Measurements from ENCODE around the gene ANKRD36.
"Not testable (repeated sequence)": the region's sequence is repeated elsewhere in the genome, so short reads cannot be mapped to it uniquely, and the experiment has no call there.

Gene ANKRD36

GRCh38 chr2:97113050-97113881, at the start of gene ANKRD36:
TSS of gene ANKRD36 (plus strand) at chr2:97113153. CDS start at chr2:97113740, 587 bp downstream.
- not testable (repeated sequence) for FAIRE-seq

DNA sequence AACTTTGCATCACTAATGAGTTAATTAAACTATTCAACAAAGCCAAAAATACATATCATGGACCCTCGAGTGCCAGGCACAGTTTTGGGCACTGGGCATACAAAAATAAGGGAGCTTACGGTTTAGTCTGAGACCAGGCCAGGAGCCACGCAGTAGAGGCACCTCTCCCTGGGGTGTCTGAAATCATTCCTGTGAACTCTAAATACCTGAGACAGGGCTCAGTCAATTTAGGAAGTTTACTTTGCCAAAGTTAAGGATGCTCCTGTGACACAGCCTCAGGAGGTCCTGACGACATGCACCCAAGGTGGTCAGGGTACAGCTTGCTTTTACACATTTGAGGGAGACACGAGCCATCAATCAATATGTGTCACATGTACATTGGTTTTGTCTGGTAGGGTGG, 46.9 kb upstream of the ANKRD36 start:
- DNase-seq (ENCODE audit: insufficient read length, low spot score); FAIRE-seq: not testable (repeated sequence)

More at GRCh38 chr2:97113050-97113881, at the start of gene ANKRD36:
- not testable (repeated sequence) for DNase-seq (ENCODE audit: insufficient read length, low spot score)
- TF ChIP-seq, protein P1, sequence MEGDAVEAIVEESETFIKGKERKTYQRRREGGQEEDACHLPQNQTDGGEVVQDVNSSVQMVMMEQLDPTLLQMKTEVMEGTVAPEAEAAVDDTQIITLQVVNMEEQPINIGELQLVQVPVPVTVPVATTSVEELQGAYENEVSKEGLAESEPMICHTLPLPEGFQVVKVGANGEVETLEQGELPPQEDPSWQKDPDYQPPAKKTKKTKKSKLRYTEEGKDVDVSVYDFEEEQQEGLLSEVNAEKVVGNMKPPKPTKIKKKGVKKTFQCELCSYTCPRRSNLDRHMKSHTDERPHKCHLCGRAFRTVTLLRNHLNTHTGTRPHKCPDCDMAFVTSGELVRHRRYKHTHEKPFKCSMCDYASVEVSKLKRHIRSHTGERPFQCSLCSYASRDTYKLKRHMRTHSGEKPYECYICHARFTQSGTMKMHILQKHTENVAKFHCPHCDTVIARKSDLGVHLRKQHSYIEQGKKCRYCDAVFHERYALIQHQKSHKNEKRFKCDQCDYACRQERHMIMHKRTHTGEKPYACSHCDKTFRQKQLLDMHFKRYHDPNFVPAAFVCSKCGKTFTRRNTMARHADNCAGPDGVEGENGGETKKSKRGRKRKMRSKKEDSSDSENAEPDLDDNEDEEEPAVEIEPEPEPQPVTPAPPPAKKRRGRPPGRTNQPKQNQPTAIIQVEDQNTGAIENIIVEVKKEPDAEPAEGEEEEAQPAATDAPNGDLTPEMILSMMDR (IDR thresholded peaks at IDR 0.05; ENCODE audit: insufficient read depth, missing control alignments) = peak; percentile 44

DNA sequence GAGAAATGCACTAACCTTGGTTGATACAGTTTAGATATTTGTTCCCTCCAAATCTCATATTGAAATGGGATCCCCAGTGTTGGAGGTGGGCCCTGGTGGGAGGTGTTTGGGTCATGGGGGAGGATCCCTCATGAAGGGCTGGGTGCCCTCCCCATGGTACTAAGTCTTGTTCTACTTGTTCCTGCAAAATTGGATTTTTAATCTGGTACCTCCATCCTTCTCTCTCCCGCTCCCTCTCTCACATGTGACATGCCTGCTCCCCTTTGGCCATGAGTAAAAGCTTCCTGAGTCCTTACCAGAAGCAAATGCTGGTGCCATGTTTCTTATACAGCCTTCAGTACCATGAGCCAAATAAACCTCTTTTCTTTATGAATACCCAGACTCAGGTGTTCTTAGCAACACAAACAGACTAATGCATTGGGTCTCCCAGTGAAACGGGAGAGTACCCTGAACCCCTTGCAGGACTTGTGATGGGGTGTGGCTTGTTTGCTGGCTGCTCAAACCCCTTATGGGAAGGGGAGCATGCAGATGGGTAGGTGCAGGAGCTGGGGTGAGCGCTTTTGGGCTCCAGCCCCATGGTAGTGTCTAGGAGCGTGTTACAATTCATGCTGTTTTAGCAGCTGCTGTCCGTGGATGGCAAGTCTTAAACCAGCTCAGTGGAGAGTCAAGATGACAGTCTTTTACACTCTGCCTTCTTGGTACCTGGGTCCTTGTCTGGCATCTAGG, 45.5 kb upstream of the ANKRD36 start:
- no peak for FAIRE-seq
- TF ChIP-seq, protein P1 (IDR thresholded peaks at IDR 0.05; ENCODE audit: insufficient read depth, missing control alignments) = no peak
- no peak for DNase-seq (ENCODE audit: insufficient read length, low spot score)

DNA sequence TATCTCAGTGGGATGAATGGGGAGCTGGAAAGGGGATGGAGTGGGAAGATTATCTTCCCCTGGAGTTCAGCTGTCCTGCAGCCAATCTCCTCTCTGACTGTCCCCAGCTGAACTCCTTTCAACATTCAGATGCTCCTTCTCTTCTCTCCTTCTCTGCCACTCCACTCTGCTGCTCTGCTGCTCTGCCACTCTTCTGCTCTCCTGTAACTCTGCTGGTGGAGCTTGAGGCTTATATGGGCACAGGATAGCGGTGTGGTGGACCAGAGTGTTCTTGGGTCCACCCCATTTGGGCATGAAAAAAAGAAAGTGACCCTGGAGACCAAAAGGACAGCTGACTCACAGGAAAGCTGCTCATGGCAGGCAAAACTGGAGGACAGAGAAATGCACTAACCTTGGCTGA, 44.9 kb upstream of the ANKRD36 start:
- FAIRE-seq = no peak
- TF ChIP-seq, protein P1 (IDR thresholded peaks at IDR 0.05; ENCODE audit: insufficient read depth, missing control alignments) = no peak
- no peak for DNase-seq (ENCODE audit: insufficient read length, low spot score)

DNA sequence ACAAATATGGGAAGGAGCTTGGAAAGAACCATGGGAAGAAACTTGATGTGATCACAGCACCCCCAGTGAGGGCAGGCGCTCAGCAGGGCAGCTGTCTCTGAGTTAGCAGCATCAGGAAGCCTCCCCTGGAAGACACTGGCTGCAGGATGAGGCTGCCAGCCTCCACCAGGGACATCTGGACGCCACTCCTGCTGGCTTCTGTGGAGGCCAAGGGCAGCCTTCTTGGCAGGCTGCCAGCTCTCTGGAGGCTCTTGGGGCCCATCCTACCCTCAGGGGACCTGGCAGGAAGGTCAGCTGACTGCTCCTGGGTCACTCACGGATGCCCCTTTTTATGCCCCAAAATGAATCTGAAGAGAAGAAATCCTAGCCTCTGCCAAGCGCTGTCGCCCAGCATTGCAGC, 44.2 kb upstream of the ANKRD36 start:
- not testable (repeated sequence) for FAIRE-seq; DNase-seq (ENCODE audit: insufficient read length, low spot score)

DNA sequence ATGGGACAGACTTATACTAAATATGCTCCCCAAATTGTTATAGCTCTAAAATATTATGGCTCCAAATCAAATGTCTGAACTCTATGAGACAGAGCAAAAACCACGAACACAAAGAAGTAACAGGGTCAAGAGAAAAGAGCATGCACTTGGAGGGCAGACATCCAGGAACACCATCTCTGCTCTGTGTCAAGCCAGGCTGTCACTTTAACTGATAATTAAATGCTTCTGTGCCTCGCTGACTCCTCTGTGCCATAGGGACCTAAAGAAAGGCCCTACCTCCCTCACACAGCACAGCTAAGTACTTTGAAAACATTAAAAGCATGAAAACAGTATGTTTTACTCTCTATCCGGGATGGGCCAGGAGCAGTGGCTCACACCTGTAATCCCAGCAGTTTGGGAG, 42.0 kb upstream of the ANKRD36 start:
- DNase-seq (ENCODE audit: insufficient read length, low spot score); FAIRE-seq: not testable (repeated sequence)

- DNase-seq (ENCODE audit: insufficient read length, low spot score); FAIRE-seq: not testable (repeated sequence)
Observed at GRCh38 chr2:97077213-97077612, 35.7 kb upstream of the ANKRD36 start.

- not testable (repeated sequence) for DNase-seq (ENCODE audit: insufficient read length, low spot score); FAIRE-seq
Observed at GRCh38 chr2:97080855-97081254, 32.1 kb upstream of the ANKRD36 start.

GRCh38 chr2:97082206-97082605, 30.7 kb upstream of the ANKRD36 start:
- FAIRE-seq; DNase-seq (ENCODE audit: insufficient read length, low spot score): not testable (repeated sequence)

- FAIRE-seq; DNase-seq (ENCODE audit: insufficient read length, low spot score): not testable (repeated sequence)
Observed at GRCh38 chr2:97083516-97083915, 29.4 kb upstream of the ANKRD36 start.

DNA sequence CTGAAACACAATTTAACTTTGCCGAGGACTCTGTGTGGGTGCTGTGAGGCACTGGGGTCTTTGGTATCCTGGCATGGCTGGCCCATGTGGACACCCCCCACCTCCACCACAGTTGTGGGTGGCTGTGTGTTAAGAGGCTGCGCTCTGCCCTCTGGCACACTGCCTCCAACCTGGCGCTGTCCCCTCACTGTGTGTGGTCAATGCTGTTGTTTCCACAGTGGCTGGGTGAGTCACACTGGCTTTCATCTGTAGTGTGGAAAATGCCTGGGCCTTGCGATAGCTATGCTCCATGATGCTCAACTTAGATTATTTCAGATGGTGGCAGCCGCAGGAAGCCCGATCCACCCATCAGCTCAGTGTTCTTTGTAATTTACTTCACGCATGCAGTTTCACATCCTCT, 27.9 kb upstream of the ANKRD36 start:
- DNase-seq (ENCODE audit: insufficient read length, low spot score); FAIRE-seq: not testable (repeated sequence)

- DNase-seq (ENCODE audit: insufficient read length, low spot score); FAIRE-seq: not testable (repeated sequence)
Observed at GRCh38 chr2:97088706-97089105, 24.2 kb upstream of the ANKRD36 start.

DNA sequence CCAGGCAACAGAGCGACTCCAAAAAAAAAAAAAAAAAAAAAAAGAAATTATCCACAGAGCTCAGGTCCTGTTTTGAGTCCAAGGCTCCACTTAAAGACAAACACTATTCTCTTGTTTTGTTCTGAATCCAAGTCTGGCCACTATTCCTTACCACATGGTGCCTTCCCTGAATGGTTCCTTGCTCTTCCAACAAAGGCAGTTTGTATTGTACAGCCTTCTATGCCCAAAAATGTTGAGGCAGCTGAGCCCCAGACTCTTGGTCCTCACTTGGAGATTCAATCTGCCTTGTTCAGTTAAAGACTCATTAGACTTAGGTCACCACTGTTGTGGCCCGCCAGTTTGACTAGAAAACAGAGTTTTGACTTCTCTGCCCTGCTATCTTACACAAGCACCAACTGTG, 20.0 kb upstream of the ANKRD36 start:
- DNase-seq (ENCODE audit: insufficient read length, low spot score); FAIRE-seq: not testable (repeated sequence)

- DNase-seq (ENCODE audit: insufficient read length, low spot score); FAIRE-seq: not testable (repeated sequence)
Observed at GRCh38 chr2:97093983-97094771, 18.8 kb upstream of the ANKRD36 start.
